CD4-positive, CD25-positive, alpha-beta regulatory T cell (primary cell): ENCODE measurements around the gene SMPD1. TPM values are rescaled to one million over a fixed set of nuclear protein-coding genes. Genes with fewer than 3 reads are reported as not detected.
A peak's percentile ranks its signal among the peaks of the same experiment; 100 is the strongest.

Source experiments
- ATAC-seq, 2 donors: fragments of 150-1000 bp; cut with Tn5 transposase; one replicate each; pipeline ENCODE4 v1.10.0; 2021; ENCODE audit warnings: low read depth in 2 of 2, moderate number of reproducible peaks in 2 of 2, moderate library complexity in 1 of 2
- DNase-seq, 3 donors: peaks; one replicate each; pipeline versions ENCODE4 v3.0.0 to v3.0.0-alpha.2; 2012 to 2022; ENCODE audit warnings: mixed read lengths in 1 of 3
- H3K27ac ChIP-seq: one replicate; pipeline ENCODE4 v1.7.0; 2013; ENCODE audit warnings: mild to moderate bottlenecking, low read length; ENCODE audit not compliant: insufficient read depth, poor library complexity, severe bottlenecking
- H3K27me3 ChIP-seq: one replicate; pipeline ENCODE4 v1.7.0; 2013; ENCODE audit warnings: low read length; ENCODE audit not compliant: control insufficient read depth, insufficient read depth
- H3K36me3 ChIP-seq: one replicate; pipeline ENCODE4 v1.7.0; 2013; ENCODE audit warnings: mild to moderate bottlenecking, low read length, moderate library complexity; ENCODE audit not compliant: control insufficient read depth, insufficient read depth
- H3K4me1 ChIP-seq: 2 replicates; pipeline ENCODE4 v1.7.0; 2013; ENCODE audit warnings: mild to moderate bottlenecking, low read length; ENCODE audit not compliant: insufficient read depth, control insufficient read depth, poor library complexity, severe bottlenecking
- H3K4me3 ChIP-seq: one replicate; pipeline ENCODE4 v1.7.0; 2013; ENCODE audit warnings: low read depth, mild to moderate bottlenecking, low read length, moderate library complexity
- H3K9me3 ChIP-seq, 2 experiments: 1 replicate in 1 of 2; 2 replicates in 1 of 2; pipeline ENCODE4 v1.7.0; 2013; ENCODE audit warnings: low read length in 2 of 2, mild to moderate bottlenecking in 1 of 2, moderate library complexity in 1 of 2; ENCODE audit not compliant: control insufficient read depth in 2 of 2
- H3K27ac Mint-ChIP-seq, 3 donors: one replicate each; pipeline ENCODE4 v1.8.0; 2020 to 2022; ENCODE audit warnings: mild to moderate bottlenecking in 3 of 3, mixed read lengths in 3 of 3, moderate library complexity in 2 of 3
- H3K27me3 Mint-ChIP-seq: one replicate; pipeline ENCODE4 v1.8.0; 2022; ENCODE audit warnings: mild to moderate bottlenecking, mixed read lengths
- H3K36me3 Mint-ChIP-seq: one replicate; pipeline ENCODE4 v1.8.0; 2020; ENCODE audit warnings: mixed read lengths
- H3K4me1 Mint-ChIP-seq, 4 donors: one replicate each; pipeline ENCODE4 v1.8.0; 2020 to 2022; ENCODE audit warnings: mixed read lengths in 4 of 4, mild to moderate bottlenecking in 1 of 4
- H3K4me3 Mint-ChIP-seq, 4 donors: one replicate each; pipeline ENCODE4 v1.8.0; 2020 to 2022; ENCODE audit warnings: mild to moderate bottlenecking in 4 of 4, mixed read lengths in 4 of 4, moderate library complexity in 3 of 4
- H3K9me3 Mint-ChIP-seq, 7 donors: one replicate each; pipeline ENCODE4 v1.8.0; 2020 to 2022; ENCODE audit warnings: mixed read lengths in 7 of 7, mild to moderate bottlenecking in 3 of 7, moderate library complexity in 2 of 7
- polyA plus RNA-seq, 4 donors: library from polyadenylated mRNA; unstranded; fragments of 300-500 nt; fragmentation: Illumina TruSeq; gene quantifications; one replicate each; pipeline ENCODE4 v1.2.3, GENCODE V29; 2021
- total RNA-seq: library from RNA; stranded (reverse); gene quantifications from one replicate; pipeline ENCODE4 v1.2.3, GENCODE V29; 2022

Gene SMPD1
- total and polyA plus RNA-seq, 5 donors from 2014 or later, result 11.4 to 43.7 (median 13.5) TPM

DNA sequence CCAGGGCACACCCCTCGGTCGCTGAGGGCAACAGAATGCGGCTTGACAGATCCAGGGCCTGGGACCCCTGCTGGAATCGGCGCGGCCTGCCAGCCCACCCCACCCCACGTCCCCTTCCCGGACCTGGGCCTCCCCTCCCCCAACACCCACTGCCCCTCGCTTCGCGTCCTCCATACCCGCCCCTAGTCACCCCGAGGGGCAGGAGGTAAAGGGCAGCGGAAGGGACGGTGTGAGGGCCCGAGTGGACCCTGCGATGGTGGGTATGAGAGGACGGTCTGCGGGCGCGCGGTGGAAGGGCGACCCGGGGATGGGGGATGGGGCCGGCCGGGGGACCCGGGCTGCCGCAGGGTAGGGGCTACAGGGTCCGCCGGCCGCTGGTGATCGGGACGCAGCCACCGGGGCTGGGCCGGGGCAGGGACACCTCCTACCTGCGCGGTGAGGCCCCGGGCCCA is 28.3 kb downstream of the SMPD1 start:
- H3K4me1 Mint-ChIP-seq, result peaks cover 0 to 10% (median 4%) of the 10 kb centered on the region in 4 donors
- peaks cover 0 to 4% (median 0%) of the 10 kb centered on the region in 7 donors for H3K9me3 Mint-ChIP-seq
- H3K27me3 Mint-ChIP-seq, result peaks cover 13% of the 10 kb centered on the region
- DNase-seq, result no peak
- Histone ChIP-seq H3K4me3 (peak overlapping the region; percentile 84), H3K27ac (peak overlapping the region; percentile 81), H3K27me3 (peaks cover 11% of the 10 kb centered on the region), H3K4me1 (peaks cover 48% of the 10 kb centered on the region), H3K9me3 (no peaks in the 10 kb centered on the region), H3K36me3 (no peaks in the 10 kb centered on the region)
- no peak overlapping the region for H3K27ac Mint-ChIP-seq
- ATAC-seq, result no peak
- peaks cover 4% of the 10 kb centered on the region for H3K36me3 Mint-ChIP-seq
- H3K4me3 Mint-ChIP-seq, result no peak overlapping the region

DNA sequence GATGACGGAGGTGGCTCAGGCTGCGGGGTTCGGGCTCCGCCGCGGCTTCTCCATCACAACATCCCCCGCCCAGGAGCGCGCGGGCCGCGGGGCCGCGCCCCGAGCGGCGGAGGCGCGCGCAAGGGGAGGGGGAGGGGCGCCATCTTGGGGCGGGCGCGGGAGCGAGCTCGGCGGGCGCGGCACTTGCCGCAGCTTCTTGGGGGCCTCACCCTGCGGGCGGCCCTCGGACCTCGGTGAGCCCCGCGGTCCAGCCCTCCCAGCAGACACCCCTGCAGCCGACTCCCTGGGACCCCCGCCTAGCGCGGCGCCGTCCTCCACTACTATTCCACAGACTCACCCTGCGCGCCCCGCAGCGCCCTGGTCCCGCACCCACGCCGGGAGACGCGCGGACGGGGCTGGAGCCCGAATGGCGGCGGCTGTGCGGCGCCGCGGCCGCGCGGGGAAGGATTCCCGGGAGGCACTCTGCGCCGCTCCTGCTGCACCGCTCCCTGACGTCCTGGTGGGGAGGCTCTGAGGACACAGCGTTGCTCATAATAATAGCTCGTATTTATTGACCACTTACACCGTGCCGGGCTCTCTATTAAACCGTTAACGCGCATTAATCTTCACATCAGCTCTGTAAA is 28.8 kb downstream of the SMPD1 start, which contains the start of gene APBB1:
Gene APBB1, minus strand, starts transcription at position 86 of the 623 bp plus-strand sequence. CDS start 7,747 bp downstream, outside the sequence.
- H3K27me3 Mint-ChIP-seq, result peaks cover 18% of the 10 kb centered on the region
- Histone ChIP-seq H3K27ac (peak within 1 kb of the TSS; percentile 81), H3K4me3 (peak within 1 kb of the TSS; percentile 87), H3K36me3 (no peaks in the 10 kb centered on the region), H3K4me1 (peaks cover 43% of the 10 kb centered on the region), H3K27me3 (peaks cover 15% of the 10 kb centered on the region), H3K9me3 (no peaks in the 10 kb centered on the region)
- peaks cover 4% of the 10 kb centered on the region for H3K36me3 Mint-ChIP-seq
- ATAC-seq (peak; percentile 77 to 78), DNase-seq (peak; percentile 61 to 79 (median 78))
- peak within 1 kb of the TSS; percentile 66 to 89 (median 87) for H3K27ac Mint-ChIP-seq
- H3K4me1 Mint-ChIP-seq, result peaks cover 0 to 10% (median 4%) of the 10 kb centered on the region in 4 donors
- peak within 1 kb of the TSS; percentile 89 to 90 (median 90) for H3K4me3 Mint-ChIP-seq
- peaks cover 0 to 4% (median 0%) of the 10 kb centered on the region in 7 donors for H3K9me3 Mint-ChIP-seq

DNA sequence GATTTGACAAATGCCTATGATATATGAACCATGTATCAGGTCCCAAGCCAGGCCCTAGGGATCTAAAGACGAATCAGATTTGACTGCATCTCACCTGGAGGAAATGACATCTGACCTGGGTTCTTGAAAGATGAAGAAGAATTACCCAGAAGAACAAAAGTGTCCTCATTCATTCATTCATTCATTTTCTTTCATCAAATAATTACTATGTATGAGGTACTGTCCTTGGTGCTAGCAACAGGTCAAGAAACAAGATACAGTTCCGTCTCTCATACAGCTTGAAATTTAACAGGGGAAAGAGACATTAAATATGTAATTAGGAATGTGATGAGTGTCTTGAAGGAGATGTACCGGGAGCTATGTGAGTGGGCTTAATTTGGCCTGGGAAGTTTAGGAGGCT is 30.4 kb downstream of the SMPD1 start:
- Mint-ChIP-seq H3K4me1 (peaks cover 0 to 10% (median 4%) of the 10 kb centered on the region in 4 donors), H3K36me3 (peaks cover 4% of the 10 kb centered on the region), H3K9me3 (peaks cover 0 to 4% (median 0%) of the 10 kb centered on the region in 7 donors), H3K27me3 (peaks cover 30% of the 10 kb centered on the region), H3K27ac (peak overlapping the region in 2 of 3 donors; percentile 26 to 87), H3K4me3 (peak overlapping the region; percentile 11 to 90 (median 90))
- Histone ChIP-seq H3K4me3 (no peak overlapping the region), H3K4me1 (peaks cover 27% of the 10 kb centered on the region), H3K36me3 (no peaks in the 10 kb centered on the region), H3K27ac (no peak overlapping the region), H3K27me3 (peaks cover 15% of the 10 kb centered on the region), H3K9me3 (no peaks in the 10 kb centered on the region)
- ATAC-seq, result no peak
- no peak for DNase-seq

DNA sequence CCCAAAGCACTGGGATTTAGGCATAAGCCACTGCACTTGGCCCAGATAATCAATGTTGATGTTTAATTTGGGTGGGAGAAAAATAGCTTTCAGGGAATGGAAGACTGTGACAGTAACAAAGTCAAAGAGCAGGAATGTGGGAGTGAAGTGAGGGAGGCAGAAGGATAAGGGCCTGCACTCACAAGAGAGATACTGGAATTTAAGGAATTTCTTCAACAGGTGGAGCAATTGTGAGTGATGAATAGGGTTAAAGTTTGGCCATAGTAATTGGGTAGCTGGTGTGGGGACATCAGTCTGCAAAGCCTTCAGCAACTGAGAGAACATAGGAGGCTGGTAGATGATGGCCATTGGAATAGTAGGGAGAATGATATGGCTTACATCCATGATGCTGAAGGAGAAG is 37.2 kb downstream of the SMPD1 start:
- Mint-ChIP-seq H3K9me3 (no peaks in the 10 kb centered on the region), H3K27ac (peak overlapping the region in 1 of 3 donors; percentile 55), H3K4me1 (peaks cover 0 to 4% (median under 1%) of the 10 kb centered on the region in 4 donors), H3K4me3 (no peak overlapping the region), H3K27me3 (peaks cover 37% of the 10 kb centered on the region), H3K36me3 (no peaks in the 10 kb centered on the region)
- no peaks in the 10 kb centered on the region for H3K36me3 ChIP-seq
- no peak overlapping the region for H3K4me3 ChIP-seq
- no peaks in the 10 kb centered on the region for H3K9me3 ChIP-seq
- H3K27me3 ChIP-seq, result peaks cover 12% of the 10 kb centered on the region
- H3K27ac ChIP-seq, result no peak overlapping the region
- ATAC-seq (no peak), DNase-seq (no peak)
- H3K4me1 ChIP-seq, result no peaks in the 10 kb centered on the region

DNA sequence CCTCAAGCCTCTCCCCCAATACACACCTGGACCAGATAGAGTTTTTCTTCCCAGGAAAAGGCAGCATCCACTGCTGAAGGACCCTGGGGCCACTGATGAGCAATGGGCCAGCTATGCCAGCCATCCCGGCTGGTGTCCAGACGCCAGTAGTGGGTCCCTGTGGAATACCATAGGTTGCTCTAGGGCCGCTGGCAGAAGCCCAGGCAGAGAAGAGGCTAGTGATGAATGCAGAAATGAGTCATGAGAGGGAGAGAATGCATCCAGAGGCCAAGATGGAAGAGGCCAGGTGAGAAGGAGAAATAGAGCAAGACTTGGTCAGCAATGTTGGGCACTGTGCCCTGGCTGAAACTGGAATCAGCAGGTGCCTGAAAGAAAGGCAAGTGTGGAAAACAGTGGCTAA is 41.6 kb downstream of the SMPD1 start:
- Mint-ChIP-seq H3K9me3 (no peaks in the 10 kb centered on the region), H3K27ac (no peak overlapping the region), H3K36me3 (no peaks in the 10 kb centered on the region), H3K27me3 (peaks cover 10% of the 10 kb centered on the region), H3K4me3 (no peak overlapping the region), H3K4me1 (peaks cover 0 to 7% (median 4%) of the 10 kb centered on the region in 4 donors)
- H3K27me3 ChIP-seq, result peaks cover 2% of the 10 kb centered on the region
- H3K9me3 ChIP-seq, result no peaks in the 10 kb centered on the region
- no peak overlapping the region for H3K27ac ChIP-seq
- ATAC-seq, result no peak
- no peak overlapping the region for H3K4me3 ChIP-seq
- no peak for DNase-seq
- H3K36me3 ChIP-seq, result no peaks in the 10 kb centered on the region
- no peaks in the 10 kb centered on the region for H3K4me1 ChIP-seq

DNA sequence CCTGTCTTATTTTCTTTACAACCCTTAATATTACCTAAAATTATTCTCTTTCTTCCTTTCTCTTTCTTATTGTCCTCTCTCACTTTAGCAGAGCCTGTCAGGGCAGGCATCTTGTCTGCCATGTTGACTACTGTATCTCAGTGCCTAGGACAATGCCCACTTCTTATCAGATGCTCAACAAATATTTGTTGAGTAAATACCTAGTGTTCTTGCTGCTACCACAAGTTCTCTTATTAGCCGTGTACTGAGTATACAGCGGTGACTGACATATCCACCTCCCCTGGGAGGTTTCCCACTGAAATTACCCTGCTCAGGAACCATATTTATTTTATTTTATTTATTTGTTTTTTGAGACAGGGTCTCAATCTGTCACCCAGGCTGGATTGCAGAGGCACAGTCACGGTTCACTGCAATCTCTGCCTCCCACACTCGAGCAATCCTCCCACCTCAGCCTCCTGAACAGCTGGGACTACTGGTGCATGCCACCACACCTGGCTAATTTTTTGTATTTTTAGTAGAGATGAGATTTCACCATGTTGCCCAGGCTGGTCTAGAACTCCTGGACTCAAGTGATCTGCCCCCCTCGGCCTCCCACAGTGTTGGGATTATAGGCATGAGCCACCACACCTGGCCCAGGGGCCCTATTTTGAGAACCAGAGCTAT is 43.9 kb downstream of the SMPD1 start:
- no peak overlapping the region for H3K4me3 ChIP-seq
- ATAC-seq, result no peak
- H3K27me3 Mint-ChIP-seq, result peaks cover 4% of the 10 kb centered on the region
- H3K27me3 ChIP-seq, result no peaks in the 10 kb centered on the region
- H3K4me1 Mint-ChIP-seq, result peaks cover 0 to 7% (median 4%) of the 10 kb centered on the region in 4 donors
- no peak overlapping the region for H3K4me3 Mint-ChIP-seq
- no peaks in the 10 kb centered on the region for H3K9me3 Mint-ChIP-seq
- no peaks in the 10 kb centered on the region for H3K9me3 ChIP-seq
- peak overlapping the region in 2 of 3 donors; percentile 36 to 64 for H3K27ac Mint-ChIP-seq
- DNase-seq, result no peak
- H3K27ac ChIP-seq, result no peak overlapping the region
- H3K36me3 ChIP-seq, result no peaks in the 10 kb centered on the region
- no peaks in the 10 kb centered on the region for H3K36me3 Mint-ChIP-seq
- H3K4me1 ChIP-seq, result peaks cover 16% of the 10 kb centered on the region

DNA sequence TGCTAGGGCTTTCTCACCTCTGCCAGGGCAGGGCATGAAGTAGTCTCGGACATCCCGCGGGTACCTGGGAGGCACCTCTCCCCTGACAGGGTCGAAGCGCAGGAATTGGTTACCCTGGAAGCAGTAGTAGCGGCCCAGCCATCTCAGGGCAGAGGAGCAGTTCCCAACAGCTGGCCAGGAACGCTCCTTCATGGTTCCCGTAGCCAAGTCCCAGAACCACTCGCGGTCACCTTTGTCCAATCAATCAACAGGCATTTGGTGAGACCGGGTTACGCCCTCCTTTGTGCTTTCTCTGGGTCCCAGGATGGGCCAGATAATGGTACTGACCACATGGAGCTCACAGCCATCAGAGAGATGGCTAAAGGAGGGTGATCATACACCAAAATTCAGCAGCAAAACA is 47.1 kb downstream of the SMPD1 start:
- Histone ChIP-seq H3K36me3 (no peaks in the 10 kb centered on the region), H3K27me3 (no peaks in the 10 kb centered on the region), H3K4me3 (no peak overlapping the region), H3K9me3 (no peaks in the 10 kb centered on the region), H3K27ac (no peak overlapping the region), H3K4me1 (peaks cover 16% of the 10 kb centered on the region)
- Mint-ChIP-seq H3K27me3 (peaks cover 3% of the 10 kb centered on the region), H3K36me3 (no peaks in the 10 kb centered on the region), H3K4me3 (no peak overlapping the region), H3K27ac (no peak overlapping the region), H3K9me3 (no peaks in the 10 kb centered on the region), H3K4me1 (peaks cover 0 to 5% (median 2%) of the 10 kb centered on the region in 4 donors)
- no peak for ATAC-seq
- no peak for DNase-seq
